Lower leg skin (tissue), 4 donors: Measurements from ENCODE around the gene PEX1. TPM values are rescaled to one million over a fixed set of nuclear protein-coding genes. Genes with fewer than 3 reads are reported as not detected.
"Not testable (repeated sequence)": the region's sequence is repeated elsewhere in the genome, so short reads cannot be mapped to it uniquely, and the experiment has no call there.

Experiments
- DNase-seq, 2 donors: peaks; one replicate each; pipeline ENCODE4 v3.0.0-alpha.2; 2019; ENCODE audit warnings: low spot score in 2 of 2
- H3K4me3 ChIP-seq: fragments of 200-600 bp; sonication (generic); 2 replicates; pipeline ENCODE4 v1.5.1; 2017; ENCODE audit warnings: mild to moderate bottlenecking, low read depth; ENCODE audit not compliant: poor library complexity, severe bottlenecking
- POLR2A ChIP-seq, 2 donors: fragments of 450-650 bp; IDR thresholded peaks; one replicate each; pipeline ENCODE4 v1.6.1; 2016 to 2017; ENCODE audit warnings: antibody characterized with exemption in 2 of 2, mild to moderate bottlenecking in 1 of 2, moderate library complexity in 1 of 2
- WGBS, 2 donors: methylation state at CpG; one replicate each; pipeline ENCODE4 v1.1.5; 2018; 5-methylcytosine and 5-hydroxymethylcytosine counted together
- intact Hi-C: fragments of 100-400 bp; cut with DNase I; formaldehyde crosslinking; loops from one replicate; pipeline ENCODE4 v1.15.0; 2023; ENCODE audit warnings: low total_unique reads
- total RNA-seq, 4 donors: library from RNA; depleted of rRNA; stranded (reverse); fragments of >200 nt; gene quantifications; one replicate each; pipeline ENCODE4 v1.1.0, GENCODE V29; 2016
- TF ChIP-seq, protein P1 (sequence below), 3 donors: fragments of 450-650 bp; IDR thresholded peaks; one replicate each; pipeline ENCODE4 v1.5.1; 2016; ENCODE audit warnings: antibody characterized with exemption in 3 of 3, mild to moderate bottlenecking in 3 of 3, moderate library complexity in 2 of 3

The PEX1 gene
- total RNA-seq, 4 donors from 2014 or later: 16.2 to 21.5 (median 19.7) TPM

DNA sequence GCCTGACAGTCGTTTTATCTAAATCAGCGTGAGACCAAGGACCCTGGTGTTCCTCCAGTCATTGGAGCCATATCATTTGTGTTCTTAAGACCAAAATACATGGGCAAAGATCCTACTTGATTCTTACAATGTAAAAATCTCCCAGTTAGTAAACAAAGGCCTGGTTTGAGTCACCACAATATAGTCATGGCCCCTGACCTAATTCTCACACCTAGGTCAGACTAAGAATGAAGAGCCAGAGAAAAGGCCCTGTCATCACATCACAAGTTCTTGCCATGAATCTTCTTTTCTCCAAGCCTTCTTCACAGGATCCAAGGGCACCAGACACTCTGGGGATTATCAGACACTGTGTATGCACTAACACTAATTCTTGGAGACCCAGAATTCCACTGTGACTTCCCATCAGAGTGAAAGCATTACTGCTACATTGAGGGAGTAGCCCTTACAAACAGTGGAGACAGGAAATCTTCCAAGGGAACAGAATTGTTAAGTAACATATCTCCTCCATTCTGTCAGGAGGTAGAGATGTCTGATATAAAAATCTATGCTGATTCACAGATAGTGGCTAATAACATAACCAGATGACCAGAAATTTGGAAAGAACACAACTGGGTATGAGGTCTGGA, 42.9 kb downstream of the PEX1 start:
- DNase-seq: no peak
- intact Hi-C loops: no loop called here
- TF ChIP-seq, protein P1, sequence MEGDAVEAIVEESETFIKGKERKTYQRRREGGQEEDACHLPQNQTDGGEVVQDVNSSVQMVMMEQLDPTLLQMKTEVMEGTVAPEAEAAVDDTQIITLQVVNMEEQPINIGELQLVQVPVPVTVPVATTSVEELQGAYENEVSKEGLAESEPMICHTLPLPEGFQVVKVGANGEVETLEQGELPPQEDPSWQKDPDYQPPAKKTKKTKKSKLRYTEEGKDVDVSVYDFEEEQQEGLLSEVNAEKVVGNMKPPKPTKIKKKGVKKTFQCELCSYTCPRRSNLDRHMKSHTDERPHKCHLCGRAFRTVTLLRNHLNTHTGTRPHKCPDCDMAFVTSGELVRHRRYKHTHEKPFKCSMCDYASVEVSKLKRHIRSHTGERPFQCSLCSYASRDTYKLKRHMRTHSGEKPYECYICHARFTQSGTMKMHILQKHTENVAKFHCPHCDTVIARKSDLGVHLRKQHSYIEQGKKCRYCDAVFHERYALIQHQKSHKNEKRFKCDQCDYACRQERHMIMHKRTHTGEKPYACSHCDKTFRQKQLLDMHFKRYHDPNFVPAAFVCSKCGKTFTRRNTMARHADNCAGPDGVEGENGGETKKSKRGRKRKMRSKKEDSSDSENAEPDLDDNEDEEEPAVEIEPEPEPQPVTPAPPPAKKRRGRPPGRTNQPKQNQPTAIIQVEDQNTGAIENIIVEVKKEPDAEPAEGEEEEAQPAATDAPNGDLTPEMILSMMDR (IDR thresholded peaks at IDR 0.05): no peak
- TF ChIP-seq POLR2A (IDR thresholded peaks at IDR 0.05): no peak
- H3K4me3 ChIP-seq: no peak overlapping the region
- WGBS, 2 donors: 95 to 97% methylated on average over 2 of the region's 2 CpGs

DNA sequence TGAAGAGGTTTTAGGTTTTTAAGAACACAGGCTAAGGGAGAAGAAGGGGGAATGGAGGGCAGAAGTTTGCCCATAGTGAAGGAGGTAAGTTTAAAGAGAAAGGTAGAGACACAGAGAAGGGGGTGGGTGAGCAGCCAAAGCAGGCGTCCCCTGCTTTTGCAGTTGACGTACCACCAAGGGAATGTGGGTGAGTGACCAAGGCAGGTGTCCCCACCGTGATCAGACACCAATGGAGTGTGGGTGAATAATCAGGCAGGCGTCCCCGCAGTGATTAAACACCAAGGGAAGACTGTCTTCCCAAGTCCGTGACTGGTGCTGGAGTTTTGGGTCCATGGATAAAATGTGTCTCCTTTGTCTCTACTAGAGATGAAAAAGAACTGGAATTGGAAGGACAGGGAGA, 44.1 kb downstream of the PEX1 start:
- DNase-seq, H3K4me3 ChIP-seq, intact Hi-C loops: not testable (repeated sequence)
- 90 to 95% methylated on average over 6 of the region's 6 CpGs for WGBS, 2 donors

DNA sequence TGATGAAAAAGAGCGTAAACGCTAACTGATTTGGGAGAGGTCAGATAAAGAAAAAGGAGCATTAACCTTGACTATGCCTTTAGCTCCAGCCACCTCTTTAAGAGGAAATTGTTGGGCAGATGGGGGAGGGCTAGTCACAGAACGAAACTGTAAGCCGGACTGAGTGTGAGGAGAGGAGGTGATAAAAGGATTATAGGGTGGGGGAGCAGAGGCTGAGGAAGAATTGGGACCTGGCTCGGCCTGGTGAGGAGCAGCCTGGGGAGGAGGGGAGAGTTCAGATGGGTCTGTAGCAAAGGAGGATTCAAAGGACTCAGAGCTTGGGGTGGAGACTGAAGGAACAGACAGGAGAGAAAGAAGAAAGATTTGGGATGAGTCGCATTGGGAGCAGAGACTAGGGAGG, 44.7 kb downstream of the PEX1 start:
- DNase-seq, H3K4me3 ChIP-seq, intact Hi-C loops: not testable (repeated sequence)
- WGBS, 2 donors: 79 to 85% methylated on average over 6 of the region's 6 CpGs

DNA sequence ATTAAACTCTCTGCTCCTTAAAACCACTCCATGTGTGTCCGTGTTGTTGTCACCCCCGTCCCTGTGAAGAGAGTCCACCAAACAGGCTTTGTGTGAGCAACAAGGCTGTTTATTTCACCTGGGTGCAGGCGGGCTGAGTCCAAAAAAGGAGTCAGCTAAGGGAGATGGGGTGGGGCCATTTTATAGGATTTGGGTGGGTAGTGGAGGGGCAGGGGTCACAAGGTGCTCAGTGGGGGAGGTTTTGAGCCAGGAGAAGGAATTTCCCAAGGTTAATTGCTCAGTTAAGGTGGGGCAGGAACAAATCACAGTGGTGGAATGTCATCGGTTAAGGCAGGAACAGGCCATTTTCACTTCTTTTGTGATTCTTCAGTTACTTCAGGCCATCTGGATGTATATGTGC, 49.2 kb downstream of the PEX1 start:
- intact Hi-C loops, DNase-seq, H3K4me3 ChIP-seq: not testable (repeated sequence)
- WGBS, 2 donors: 91 to 97% methylated on average over 4 of the region's 4 CpGs

DNA sequence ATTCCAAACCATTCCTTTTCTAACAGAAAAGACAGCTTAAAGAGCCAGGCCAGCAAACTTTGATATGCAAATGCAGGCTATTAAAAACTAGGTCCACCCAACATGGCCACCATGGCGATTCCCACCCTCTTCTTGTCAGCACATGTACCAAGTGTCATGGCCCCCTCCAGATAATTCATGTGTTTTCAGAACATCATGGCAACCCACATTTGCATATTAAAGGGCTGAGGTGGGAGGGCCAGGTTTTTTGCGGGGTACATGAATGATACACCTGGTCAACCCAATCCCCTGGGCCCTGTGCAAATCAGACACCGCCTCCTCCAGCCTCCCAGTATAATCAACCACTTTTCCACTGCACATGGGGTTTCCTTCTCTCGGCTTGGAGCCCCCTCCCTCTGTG, 49.6 kb downstream of the PEX1 start:
- TF ChIP-seq POLR2A (IDR thresholded peaks at IDR 0.05): no peak
- TF ChIP-seq, protein P1 (IDR thresholded peaks at IDR 0.05): no peak
- 88 to 96% methylated on average over 4 of the region's 4 CpGs for WGBS, 2 donors
- DNase-seq: no peak
- intact Hi-C loops: no loop called here
- no peak overlapping the region for H3K4me3 ChIP-seq

DNA sequence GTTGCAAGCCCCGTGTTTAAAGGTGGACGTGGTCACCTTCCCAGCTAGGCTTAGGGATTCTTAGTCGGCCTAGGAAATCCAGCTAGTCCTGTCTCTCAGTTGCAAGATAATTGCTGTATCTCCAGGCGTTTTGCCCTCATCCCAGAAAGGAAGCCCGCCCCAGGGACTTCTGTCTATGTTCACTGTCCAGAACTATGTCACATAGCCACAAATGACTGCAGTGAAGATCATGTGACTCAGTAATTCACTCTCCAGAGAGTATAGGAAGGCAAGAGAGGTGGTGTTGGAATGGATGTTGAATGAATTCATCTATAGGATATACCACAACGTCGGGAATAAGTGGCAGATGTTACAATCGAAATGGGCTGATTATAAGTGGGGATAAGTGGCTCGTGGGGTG, 50.2 kb downstream of the PEX1 start:
- no peak for TF ChIP-seq POLR2A (IDR thresholded peaks at IDR 0.05)
- TF ChIP-seq, protein P1 (IDR thresholded peaks at IDR 0.05): no peak
- no peak overlapping the region for H3K4me3 ChIP-seq
- DNase-seq: no peak
- intact Hi-C loops: no loop called here
- WGBS, 2 donors: 87 to 88% methylated on average over 9 of the region's 9 CpGs

DNA sequence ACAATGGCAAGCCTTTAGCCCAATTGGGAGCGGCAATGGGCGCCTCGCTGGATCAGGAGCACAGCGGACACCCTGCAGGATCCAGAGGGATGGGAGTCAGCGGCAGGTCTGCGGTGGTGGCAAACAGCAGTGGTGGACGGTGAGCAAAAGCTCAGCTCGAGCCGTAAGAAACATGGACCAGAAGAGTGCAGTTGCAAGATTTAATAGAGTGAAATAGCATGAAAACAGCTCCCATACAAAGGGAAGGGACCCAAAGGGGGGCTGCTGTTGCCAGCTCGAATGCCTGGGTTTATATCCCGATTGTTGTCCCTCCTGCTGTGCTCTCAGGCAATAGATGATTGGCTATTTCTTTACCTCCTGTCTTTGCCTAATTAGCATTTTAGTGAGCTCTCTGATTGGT, 50.6 kb downstream of the PEX1 start, which contains the start of gene ERVW-1:
TSS of gene ERVW-1 (minus strand) at position 266 of the 400 bp plus-strand sequence. CDS start 7,565 bp downstream, outside the sequence.
- H3K4me3 ChIP-seq, intact Hi-C loops, DNase-seq: not testable (repeated sequence)
- WGBS, 2 donors: 96 to 99% methylated on average over 11 of the region's 11 CpGs

DNA sequence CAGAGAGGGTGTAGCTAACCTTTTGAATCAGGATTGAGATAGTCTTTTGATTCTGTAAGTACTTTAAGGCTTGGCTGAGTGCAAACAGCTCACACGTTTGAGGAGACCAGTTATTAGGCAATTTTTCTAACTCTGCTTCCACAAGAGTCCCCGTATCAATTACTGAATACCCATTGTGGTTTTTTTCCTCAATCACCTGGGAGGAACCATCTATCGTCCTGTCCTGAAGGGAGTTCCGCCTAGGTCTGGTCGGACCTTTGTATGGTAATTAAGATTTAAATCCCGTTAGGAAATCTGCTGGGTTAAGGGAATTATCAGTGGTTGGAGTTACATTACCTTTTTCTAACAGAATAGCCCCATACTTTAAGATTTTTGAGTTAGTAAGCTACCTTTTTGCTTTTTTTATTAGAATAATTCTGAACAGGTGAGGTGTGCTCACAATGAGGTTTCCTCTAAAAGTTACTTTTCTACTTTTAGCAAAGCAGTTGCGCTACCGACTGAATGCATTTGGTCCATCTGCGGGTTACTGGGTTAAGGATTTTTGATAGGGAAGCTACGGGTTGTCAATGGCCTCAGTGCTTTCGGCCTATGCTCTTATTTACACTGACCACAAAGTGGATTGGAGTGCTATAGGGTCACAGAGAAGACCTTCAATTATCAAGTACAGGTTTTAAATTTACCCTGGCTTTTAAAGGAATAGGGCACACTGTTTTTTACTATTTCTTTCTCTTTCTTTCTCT, 52.3 kb downstream of the PEX1 start:
- DNase-seq: peak in 1 of 2 donors; percentile 1
- intact Hi-C loops, H3K4me3 ChIP-seq: not testable (repeated sequence)
- WGBS, 2 donors: 86 to 92% methylated on average over 11 of the region's 11 CpGs

DNA sequence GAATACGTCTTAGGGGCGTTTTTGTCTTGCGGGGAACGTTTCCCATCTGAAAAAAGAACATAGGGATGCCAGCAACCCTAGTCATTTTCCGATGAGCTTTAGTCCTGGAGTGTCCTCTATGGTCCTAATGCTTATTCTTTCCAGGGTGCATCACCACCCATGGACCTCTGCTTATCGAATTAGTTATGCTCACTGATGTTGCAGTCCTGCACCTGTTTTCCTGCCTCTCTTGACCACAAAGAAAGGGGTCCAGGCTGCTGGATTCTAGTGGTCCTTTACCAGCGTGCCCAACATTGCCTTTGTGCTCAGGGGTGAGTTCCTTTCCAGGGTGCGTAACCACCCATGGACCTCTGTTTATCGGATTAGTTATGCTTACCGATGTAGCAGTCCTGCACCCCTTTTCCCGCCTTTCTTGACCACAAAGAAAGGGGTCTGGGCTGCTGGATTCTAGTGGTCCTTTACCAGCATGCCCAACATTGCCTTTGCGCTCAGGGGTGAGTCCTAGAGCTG, 53.0 kb downstream of the PEX1 start:
- intact Hi-C loops, DNase-seq, H3K4me3 ChIP-seq: not testable (repeated sequence)
- 88 to 90% methylated on average over 12 of the region's 12 CpGs for WGBS, 2 donors

DNA sequence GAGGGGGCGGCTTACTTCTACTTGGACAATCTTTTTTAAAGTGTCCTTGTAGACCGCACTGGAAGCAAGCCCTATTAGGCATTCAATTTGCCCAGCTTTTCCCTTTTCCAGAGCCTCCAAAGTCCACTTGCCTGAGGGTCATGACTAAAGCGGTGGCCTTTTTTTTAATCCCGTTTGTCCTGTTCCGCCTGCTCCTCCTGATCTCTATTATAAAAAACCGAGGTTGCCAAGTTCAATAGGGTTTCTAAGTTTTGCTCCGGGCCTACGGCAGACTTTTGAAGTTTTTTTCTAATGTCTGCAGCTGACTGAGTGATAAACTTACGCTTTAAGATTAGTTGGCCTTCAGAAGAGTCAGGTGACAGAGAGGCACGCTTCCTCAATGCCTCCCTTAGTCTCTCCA, 54.3 kb downstream of the PEX1 start:
- H3K4me3 ChIP-seq, DNase-seq, intact Hi-C loops: not testable (repeated sequence)
- WGBS, 2 donors: 53 to 58% methylated on average over 10 of the region's 10 CpGs

DNA sequence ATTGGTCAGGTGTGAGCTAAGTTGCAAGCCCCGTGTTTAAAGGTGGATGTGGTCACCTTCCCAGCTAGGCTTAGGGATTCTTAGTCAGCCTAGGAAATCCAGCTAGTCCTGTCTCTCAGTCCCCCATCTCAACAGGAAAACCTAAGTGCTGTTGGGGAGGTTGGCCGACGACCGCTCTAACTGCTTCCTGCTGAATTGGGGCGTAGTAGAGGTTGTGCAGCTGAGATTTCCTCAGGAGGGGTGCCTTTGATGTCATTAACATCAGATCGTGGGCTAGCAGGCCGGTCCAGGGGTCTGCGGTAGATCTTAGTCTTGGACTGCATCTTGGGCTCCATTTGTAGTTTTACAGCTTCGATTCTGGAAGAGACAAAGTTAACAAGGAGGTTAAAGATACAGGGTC, 59.7 kb downstream of the PEX1 start:
- intact Hi-C loops, H3K4me3 ChIP-seq, DNase-seq: not testable (repeated sequence)
- 93 to 100% methylated on average over 9 of the region's 9 CpGs for WGBS, 2 donors
